ENCODE results near the gene CUL7.
"Not testable (repeated sequence)": the region's sequence is repeated elsewhere in the genome, so short reads cannot be mapped to it uniquely, and the experiment has no call there.

CUL7 gene

GRCh38 chr6:43053545-43054205 lies at the start of gene CUL7:
TSS of gene CUL7 (minus strand) at chr6:43053851. CDS start at chr6:43052788, 1,063 bp downstream.
- DNase-seq (ENCODE audit: low read depth in 2 of 2) = peak; percentile 87 to 89

GRCh38 chr6:43101497-43101896 lies 47.8 kb upstream of the CUL7 start:
- no peak for DNase-seq (ENCODE audit: low read depth in 2 of 2)

GRCh38 chr6:43097502-43097901 lies 43.9 kb upstream of the CUL7 start:
- DNase-seq (ENCODE audit: low read depth in 2 of 2) = no peak

GRCh38 chr6:43097098-43097489 lies 43.4 kb upstream of the CUL7 start:
- no peak for DNase-seq (ENCODE audit: low read depth in 2 of 2)

GRCh38 chr6:43096451-43097097 lies 42.9 kb upstream of the CUL7 start:
- DNase-seq (ENCODE audit: low read depth in 2 of 2) = no peak

- no peak for DNase-seq (ENCODE audit: low read depth in 2 of 2)
Measured at GRCh38 chr6:43095939-43096338, 42.3 kb upstream of the CUL7 start.

- no peak for DNase-seq (ENCODE audit: low read depth in 2 of 2)
Measured at GRCh38 chr6:43093436-43094289, 40.0 kb upstream of the CUL7 start.

- DNase-seq (ENCODE audit: low read depth in 2 of 2) = no peak
Measured at GRCh38 chr6:43092635-43093034, 39.0 kb upstream of the CUL7 start.

GRCh38 chr6:43091436-43091991 lies 37.9 kb upstream of the CUL7 start:
- DNase-seq (ENCODE audit: low read depth in 2 of 2) = no peak

GRCh38 chr6:43091020-43091419 lies 37.4 kb upstream of the CUL7 start:
- no peak for DNase-seq (ENCODE audit: low read depth in 2 of 2)

- no peak for DNase-seq (ENCODE audit: low read depth in 2 of 2)
Measured at GRCh38 chr6:43090559-43090956, 36.9 kb upstream of the CUL7 start.

- DNase-seq (ENCODE audit: low read depth in 2 of 2) = no peak
Measured at GRCh38 chr6:43089874-43090558, 36.4 kb upstream of the CUL7 start.

GRCh38 chr6:43089467-43089866 lies 35.8 kb upstream of the CUL7 start:
- DNase-seq (ENCODE audit: low read depth in 2 of 2) = no peak

GRCh38 chr6:43088654-43089056 lies 35.0 kb upstream of the CUL7 start:
- DNase-seq (ENCODE audit: low read depth in 2 of 2) = no peak

- no peak for DNase-seq (ENCODE audit: low read depth in 2 of 2)
Measured at GRCh38 chr6:43086022-43086658, 32.5 kb upstream of the CUL7 start.

- no peak for DNase-seq (ENCODE audit: low read depth in 2 of 2)
Measured at GRCh38 chr6:43082806-43083655, 29.4 kb upstream of the CUL7 start.

GRCh38 chr6:43081922-43082321 lies 28.3 kb upstream of the CUL7 start:
- DNase-seq (ENCODE audit: low read depth in 2 of 2) = not testable (repeated sequence)

- DNase-seq (ENCODE audit: low read depth in 2 of 2) = no peak
Measured at GRCh38 chr6:43081043-43081442, 27.4 kb upstream of the CUL7 start.

GRCh38 chr6:43078691-43079090 lies 25.0 kb upstream of the CUL7 start:
- DNase-seq (ENCODE audit: low read depth in 2 of 2) = no peak

- no peak for DNase-seq (ENCODE audit: low read depth in 2 of 2)
Measured at GRCh38 chr6:43077981-43078511, 24.4 kb upstream of the CUL7 start.

Data from stimulated activated CD4-positive, alpha-beta T cell treated with anti-CD3 and anti-CD28 coated beads, Interleukin-4, amount 100 ng/mL, for 48 hours (primary cell).